AG08395 (cell line): Measurements from ENCODE around the gene PKNOX2.

Experiments used
- DNase-seq: peaks from one replicate; pipeline ENCODE4 v3.0.0; 2012; ENCODE audit warnings: mixed read lengths, low spot score

PKNOX2 gene

DNA sequence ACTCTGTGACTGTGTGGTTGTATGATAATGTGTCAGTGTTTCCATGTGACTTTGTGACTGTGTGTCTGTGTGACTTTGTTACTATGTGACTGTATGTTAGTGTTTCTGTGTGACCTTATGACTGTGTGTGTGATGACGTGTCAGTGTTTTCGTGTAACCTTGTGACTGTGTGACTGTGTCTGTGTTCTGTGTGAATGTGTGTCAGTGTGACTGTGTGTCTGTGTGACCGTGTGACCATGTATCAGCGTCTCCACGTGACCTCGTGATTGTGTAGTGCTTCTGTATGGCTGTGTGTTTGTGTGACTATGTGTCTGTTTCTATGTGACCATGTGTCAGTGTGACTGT, 9.5 kb upstream of the PKNOX2 start:
- no peak for DNase-seq

DNA sequence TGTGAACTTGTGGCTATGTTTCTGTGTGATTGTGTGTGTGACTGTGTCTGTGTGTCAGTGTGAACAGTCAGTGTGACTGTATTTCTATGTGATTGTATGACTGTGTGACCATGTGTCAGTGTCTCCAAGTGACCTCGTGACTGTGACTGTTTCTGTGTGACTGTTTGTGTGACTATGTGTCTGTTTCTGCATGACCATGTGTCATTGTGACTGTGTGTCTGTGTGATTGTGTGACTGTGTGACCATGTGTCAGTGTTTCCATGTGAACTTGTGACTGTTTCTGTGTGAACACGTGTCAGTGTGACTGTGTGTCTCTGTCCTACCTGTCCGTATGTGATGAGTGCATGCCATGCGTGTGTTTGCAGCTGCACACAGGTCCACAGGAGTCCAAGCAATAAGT, 8.8 kb upstream of the PKNOX2 start:
- no peak for DNase-seq

DNA sequence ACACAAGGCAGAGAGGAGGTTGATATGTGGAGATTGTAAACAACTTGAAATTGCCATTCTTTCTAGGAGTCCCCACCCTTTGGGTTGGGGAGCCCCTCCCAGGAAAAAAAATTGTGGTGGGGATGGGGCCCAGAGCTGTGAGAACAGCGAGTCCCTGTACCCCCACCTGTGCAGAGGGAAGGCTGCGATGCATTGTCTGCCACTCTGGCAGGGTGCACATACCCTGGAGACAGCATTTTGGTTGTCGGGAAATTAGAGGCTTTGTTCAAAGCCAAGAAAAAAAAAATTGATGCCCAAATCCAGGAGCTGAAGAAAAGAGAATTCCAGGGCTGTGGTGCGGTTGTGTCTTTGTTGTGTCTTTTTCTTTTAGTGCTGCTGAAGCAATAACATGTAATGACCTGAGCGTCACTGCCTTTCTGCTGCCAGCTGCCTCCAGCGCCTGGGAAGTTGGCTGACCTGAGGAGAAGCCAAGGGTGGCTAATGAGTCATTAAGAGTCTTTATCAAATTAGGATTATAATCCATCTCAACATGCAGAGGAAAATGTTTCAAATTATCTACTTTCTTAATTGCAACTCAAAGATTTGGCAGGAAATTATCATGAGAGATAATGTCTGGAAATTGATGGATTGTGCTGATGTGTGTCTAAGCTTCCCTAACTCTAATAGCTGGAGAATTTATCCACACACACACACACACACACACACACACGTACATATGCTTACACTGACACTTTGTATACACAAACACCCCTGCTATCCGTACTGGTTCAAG, 8.0 kb upstream of the PKNOX2 start:
- DNase-seq = no peak

DNA sequence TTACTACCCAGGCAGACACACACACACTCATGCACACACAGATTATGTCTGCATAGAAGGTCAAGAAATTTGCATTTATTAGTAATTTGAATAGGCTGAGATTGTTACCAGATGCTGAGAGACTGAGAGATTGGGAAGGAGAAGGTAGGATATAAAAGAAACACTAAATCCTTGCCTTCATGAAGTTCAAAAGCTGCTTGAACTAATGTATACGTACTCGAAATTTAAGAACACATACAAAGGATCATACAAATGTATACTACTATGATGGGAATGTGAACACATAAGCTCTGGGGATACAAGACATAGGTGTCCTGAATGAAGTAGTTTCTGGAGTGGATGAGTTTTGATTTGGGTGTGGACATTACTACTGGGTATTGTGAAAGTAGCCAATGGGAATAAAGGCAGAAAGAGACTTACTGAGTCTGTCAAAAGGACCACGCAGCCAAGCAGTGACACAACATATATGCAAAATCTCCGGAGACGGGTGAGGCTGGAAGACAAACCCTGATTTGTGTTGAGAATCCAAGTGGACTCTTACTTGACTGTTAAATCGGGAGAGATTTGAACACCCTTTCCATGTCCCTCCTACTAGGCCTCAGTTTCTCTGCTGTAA, 7.3 kb upstream of the PKNOX2 start:
- DNase-seq = no peak

DNA sequence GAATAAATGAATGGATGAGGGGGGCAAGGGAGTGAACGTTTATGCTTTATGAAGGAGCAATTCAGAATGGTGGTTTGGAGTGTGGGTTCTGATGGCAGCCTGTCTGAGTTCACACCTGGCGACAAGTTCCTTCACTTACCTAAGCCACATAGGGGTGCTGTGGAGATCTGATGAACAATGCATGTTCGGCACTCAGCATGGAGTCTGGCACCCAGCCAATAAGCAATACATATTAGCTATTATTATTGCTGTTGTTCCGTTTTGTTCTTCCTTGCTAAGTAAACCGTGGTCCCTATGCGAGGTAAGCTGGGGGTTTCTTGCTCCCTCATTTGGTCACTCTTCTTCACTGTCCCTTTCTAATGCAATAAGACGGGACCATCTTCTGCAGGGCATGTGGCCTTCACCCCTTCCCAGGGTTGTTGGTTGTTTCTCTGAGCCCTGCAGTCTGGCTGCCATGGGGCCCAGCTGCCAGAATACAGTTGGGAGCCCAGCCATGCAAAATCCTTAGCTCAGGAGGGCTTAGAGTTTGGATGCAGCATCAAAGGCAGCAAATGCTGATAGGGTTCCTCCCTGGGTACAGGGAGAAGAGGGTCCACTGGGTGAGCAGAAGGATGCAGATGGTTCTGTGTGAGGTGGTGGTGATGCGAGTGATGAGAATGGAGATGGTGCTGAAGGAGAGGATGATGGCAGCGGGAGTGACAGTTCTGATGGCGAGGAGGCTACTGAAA, 6.4 kb upstream of the PKNOX2 start:
- DNase-seq = no peak

DNA sequence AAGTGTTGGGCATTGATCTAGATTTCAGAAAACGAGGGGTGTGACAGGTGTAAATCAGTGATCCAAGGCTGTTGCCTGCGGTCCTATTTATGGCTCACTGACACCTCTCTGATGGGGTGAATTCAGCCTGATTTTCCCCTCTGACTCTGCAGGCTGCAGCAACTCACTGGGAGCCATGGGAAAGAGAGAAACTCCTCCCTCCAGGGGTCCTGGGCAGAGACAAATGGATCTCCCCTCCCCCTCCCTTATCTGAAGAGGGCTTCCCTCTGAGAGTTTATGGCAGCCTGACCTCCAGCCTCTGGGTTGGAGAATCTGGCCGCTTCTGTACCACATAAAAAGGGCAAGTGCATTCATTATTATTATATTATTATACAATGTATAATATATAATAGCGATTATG, 1.8 kb upstream of the PKNOX2 start:
- DNase-seq = no peak

DNA sequence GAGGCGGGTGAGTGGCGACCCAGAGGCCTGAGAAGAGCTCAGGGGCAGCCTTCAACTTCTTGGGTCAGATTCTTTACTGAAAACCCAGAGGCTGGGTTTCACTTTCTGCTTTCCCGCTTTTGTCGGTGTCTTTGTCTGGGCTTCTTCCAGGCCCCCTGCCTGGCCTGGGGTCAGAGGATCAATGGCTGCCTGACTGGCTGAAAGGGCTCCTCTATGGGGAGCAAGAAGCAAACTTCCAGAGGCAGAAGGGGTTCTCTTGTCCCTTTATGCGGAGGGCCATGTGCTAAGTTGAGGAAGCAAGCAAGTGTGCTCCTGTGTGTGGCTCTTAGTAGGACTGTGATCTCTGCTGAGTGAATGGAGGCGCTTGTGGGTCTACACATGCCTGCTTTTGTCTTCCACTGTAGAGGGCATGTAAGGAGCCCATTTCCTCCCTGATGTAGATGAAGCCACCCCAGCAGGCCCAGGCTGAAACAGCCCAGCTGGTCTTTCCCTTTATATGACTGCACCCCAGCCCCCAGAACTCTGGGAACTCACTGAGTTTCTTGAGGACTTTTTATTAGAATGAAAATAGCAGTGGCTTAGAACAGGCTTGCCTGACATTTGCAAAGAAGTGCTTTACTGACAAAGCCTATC, 1.0 kb upstream of the PKNOX2 start:
- DNase-seq = no peak

DNA sequence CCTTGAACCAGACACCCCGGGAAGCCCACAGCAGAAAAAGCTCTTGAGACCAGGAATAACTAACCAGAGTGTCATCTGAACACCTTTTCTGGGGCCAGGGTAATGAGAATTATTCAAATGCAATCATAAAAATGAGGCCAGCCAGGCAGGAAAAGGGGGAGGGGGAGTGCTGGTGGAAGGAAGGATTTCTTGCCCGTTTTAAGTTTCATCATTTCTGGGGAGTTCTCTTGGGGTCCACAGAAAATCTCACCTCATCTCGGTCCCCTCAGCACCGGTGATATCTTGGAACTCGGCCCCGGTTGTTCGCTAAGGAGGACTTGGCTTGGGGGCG, 495 bp upstream of the PKNOX2 start:
- no peak for DNase-seq

DNA sequence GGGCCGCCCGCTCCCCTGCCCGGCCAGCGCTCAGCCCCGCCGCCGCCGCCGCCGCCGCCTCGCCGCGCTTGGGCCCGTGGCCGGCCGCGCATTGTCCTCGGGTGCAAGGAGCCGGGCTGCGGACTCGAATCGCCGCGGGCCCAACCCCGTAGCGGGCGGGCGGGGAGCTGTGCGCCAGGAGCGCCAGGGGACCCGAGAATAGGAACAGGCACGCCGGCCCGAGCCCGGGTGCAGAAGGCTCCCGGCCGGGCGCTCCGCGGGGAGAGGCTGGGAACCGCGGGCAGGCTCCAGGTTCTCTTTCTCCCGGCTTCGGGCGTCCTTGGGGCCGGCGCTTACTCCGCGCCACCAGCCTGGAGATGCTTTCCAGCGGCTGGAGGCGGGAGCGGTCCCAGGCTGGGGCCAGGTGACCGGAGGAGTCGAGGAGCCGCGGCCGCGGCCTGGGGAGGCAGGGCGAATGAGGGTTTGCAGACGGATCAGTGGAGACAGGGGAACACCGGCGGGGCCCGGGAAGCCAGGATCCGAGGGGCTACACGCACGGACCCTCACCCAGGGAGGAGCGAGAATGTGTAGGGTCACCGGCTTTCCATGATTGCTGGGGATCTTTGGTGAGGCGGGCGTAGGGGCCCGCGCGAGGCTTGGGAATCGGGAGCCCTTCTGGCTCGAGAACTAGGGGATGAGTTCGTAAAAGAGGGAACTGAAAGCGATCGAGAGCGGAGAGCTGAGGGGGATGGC, 726 bp downstream of the PKNOX2 start:
- peak; percentile 24 for DNase-seq

DNA sequence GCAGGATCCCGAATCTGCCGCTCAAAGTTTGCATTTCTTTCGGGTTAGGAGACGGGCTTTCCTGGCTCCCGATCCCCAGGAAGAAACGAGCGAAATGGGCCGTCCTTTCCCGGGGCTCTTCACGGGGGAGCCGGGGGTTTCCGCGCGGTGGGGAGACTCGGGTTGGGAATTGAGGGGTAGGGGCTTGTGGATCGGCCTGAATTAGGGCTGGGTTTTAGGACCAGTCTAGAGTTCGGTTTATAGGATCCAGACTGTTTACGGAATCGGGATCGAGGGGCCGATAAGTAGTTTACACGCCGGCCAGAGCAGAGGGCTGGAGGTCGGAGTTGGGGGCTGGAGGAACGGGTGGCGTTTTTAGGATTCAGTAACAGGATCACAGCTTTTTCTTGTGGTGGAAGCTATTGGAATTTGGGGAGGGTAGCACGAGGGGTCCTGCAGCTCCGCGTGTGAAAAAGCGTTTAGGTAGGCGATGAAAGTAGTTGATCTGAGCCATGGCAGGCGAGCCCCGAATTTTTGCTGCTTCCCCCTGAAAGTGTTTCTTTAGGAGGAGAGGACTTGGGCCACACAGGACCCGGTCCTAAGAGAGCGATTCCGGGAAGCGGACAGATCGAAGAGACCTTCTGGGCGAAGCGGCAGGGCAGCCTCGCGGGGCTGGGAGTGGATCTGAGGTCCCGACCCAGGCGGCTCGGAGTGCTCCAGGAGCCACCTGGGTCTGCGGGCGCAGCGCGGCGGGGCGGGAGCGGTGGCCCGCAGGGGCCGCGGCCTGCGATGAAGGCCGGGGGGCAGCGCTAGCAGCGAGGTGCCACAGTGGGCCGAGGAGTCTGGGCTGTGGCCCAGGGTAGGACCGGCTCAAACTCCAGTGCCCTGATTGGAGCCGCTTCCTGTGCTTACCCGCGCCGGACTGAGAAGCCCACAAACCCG, 1.6 kb downstream of the PKNOX2 start:
- DNase-seq = no peak

DNA sequence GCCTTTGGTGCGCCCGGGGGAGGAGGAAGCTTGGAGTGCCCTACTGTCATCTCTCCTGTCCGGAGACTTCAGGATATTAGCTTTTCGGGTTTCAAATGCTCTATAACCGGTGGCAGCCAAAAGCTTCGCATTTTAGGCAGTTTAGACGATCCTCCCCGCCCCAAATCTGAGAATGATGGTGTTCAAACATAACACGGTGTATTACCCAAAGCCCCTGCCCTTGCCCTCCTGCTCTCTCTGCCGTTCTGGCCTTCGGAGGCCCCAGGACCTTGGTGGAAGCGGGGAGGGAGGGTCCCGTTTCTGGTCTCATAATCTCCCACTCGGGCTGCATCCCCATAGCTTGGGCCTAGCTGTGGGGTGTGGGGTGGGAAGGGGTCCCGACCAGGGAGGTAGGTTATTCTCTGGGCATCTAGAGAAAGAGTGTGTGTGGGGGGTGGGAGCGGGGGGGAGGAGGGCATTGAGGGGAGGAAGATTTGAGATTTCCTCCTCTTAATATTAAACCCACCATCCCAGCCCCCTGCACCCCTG, 2.3 kb downstream of the PKNOX2 start:
- DNase-seq = no peak

DNA sequence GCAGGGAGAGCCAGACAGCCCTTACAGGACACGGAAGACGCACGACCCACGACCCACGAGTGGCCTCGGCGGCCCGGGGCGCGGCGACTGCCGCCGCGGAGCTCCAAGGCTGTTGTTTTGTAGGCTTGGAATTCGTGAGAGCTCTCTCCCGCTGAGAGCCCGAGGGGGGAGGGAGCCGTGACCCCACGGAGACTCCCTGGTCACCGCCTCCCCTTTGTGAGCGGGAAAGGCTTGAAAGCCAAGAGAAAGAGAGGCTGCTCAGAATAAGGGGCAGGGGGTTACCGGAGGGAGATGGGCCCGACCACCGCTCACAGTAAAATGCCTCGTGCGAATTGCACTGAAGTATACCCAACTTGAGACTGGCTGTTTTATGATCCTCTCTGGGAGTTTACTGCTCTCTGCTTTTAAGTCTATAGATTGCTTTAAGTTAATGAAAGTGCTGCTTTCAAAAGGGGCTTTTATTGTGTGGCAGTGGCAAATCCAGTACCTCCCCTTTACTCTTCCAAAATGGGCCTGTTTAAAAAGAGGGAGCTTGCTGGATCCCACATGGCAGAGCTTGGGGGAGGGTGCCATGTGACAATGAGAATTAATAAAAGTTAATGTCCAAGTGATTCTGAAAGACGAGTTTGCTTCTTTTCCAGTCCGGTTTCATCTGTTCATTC, 2.9 kb downstream of the PKNOX2 start:
- no peak for DNase-seq

DNA sequence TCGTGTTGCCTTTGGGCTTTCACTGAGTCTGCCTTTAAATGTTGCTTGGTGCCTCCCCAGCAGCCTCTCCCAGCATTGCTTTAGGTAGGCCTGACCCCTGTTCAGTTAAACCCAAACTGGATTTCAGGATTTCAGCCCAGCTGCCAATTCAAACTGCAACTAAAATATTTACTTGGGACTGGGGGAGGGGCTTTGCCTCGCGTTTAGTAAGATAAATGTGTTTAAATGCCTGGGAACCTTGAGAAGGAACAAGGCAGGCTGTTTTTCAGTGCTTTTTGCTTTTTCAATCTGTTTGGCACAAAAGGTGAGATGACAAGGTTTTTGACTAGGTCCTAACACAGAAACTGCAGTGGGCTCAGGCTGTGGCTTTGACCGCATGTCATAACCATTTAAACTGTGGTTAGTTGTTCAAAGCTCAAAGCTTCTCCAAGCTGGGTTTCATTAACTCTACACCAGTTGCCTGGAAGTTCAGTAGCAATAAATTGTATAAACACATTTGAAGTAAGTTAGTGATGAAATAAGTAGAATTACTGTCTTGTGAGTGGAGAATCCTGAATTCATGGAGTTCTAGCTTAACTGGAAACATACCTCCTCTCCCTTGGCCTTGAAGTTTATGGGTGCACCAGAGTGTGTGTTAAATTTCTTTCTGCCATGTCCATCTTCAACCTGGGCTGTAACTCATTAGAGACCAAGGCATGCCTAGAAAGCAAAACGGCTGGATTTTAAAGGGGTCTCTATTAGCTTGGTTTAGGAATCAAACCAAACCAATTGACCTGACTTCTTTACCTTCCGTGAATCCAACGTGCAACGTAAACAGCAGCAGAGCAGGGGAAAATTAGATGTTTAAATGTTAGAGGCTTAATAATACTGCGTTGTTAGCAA, 3.6 kb downstream of the PKNOX2 start:
- peak; percentile 75 for DNase-seq

DNA sequence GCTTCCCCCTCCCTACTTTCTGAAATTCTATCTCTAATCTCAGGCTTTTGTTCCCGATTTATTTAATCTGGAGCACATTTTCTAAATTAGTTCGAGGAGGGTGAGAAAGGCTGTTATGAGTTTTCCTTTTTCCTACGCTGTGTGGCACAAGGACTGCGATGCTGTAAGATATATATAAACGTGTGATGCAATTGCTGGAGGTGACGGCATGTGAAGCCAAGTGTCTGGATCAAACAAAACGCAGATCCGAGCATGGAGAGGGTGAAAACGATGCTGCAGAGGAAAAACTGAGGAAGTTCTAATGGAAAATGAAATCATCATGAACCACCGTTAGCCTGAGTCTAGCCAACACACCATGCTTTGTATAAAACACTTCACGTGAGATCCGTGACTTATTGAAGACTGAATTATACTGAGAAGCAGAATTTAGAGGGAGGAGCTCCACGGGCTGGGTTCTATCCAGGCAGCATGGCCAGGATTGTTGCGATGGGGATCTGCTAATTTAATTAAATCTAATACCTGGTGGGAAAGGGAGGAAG, 4.4 kb downstream of the PKNOX2 start:
- DNase-seq = no peak

DNA sequence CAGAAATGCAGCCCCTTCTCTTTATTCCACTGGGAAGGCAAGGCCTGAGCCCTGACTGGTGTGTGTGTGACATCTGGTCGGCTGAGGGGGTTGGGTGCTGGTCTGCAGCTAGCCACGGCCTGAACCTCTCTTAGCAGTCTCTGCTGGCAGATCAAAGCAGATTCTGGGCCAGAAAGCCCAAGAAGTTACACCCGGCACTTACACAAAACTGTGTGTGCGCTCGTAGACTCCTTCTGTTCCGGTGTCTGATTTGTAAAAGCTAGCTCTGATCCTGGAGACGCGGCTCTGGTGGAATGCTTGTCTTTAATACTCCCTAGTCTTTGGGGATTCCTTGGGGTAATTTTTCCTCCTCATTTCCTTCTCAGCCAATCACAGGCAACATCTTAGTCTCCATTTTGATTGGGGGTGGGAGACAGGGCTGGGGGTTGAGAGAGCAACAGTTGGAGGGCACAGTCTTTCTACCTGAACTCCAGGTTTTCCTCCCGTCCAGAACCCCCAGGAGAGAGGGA, 5.5 kb downstream of the PKNOX2 start:
- no peak for DNase-seq

DNA sequence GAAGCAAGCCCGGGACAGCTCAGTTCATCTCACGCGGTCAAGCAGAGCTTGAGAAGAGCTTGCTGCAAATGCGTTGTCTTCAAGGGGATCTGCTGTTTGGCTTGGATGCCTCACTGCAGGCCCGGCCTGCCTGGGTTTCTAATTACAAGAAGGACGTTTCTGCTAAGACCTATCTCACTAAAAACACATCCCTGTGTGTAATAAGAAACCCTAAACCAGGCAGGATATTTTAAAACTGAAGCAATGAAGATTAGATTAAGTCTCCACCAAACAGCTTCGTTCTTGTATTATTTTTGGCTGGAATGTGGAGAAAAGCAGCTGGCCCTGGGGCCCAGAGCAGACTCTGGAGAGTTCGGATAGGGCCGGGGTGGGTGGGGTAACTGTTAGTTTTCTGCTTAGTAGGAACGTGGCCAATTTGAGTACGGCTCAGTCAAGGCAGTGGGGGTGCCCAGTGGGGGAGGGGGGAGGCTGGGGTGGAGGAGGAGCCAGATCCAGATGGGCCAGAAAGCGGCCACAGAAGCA, 6.0 kb downstream of the PKNOX2 start:
- DNase-seq = no peak

DNA sequence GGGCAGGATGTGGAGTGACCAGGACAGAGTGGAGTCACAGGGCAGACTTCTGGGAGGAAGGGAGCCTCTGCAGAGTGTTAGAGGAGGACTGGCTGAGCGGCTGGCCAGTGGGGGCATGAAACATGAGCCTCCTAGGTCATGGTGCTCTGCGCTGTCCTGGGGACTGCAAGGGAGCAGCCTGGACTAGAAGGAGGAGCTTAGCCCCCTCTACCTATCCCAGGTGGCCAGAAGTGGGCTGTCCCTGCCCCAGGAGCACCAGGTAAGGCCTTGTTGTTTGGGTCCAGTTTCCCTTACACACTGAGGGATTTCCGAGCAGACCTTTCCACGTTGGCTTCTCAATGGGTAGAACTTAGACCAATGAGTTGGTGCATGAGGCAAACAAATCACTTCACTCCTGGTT, 7.4 kb downstream of the PKNOX2 start:
- DNase-seq = no peak

DNA sequence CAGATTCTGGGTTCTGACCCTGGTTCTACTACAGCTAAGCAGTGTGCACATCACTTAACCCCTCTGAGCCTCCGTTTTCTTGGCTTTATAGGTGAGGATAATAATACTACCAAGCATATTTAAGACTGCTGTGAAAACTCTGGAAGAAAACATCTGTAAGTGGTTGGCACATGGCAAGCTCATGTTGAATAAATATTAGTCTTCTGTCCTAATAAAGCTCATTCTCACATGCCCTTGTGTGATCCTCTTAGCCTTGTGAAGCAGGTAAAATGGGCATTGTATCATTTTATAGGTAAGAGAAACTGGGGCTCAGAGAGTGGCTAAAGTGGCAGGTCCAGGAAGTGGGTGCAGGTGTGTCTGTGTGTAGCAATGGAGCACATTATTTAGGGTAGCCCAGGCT, 8.5 kb downstream of the PKNOX2 start:
- no peak for DNase-seq

DNA sequence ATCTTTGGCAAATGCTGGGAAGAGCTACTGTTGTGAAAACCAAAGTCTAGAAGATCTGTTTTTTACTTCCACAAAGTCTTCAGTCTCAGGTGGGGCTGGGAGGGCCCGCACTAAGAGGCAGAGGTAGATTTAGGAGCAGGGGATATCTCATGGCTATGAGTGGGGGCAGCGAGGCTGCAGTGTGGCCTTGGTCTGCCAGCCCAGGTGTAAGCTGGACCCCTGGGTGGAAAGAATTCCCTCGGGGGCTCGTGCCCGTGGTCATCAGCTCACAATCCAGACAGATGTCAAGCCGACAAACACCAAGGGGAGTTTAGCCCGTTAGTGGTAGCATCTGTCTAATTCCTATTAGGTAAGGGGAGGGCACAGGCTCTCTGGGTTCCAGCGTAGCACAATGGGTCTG, 9.0 kb downstream of the PKNOX2 start:
- no peak for DNase-seq
